Measurements from ENCODE around the gene FAM200A.
"Not testable (repeated sequence)": the region's sequence is repeated elsewhere in the genome, so short reads cannot be mapped to it uniquely, and the experiment has no call there.

FAM200A gene

GRCh38 chr7:99558306-99559174 lies 6.6 kb upstream of the FAM200A start, which contains the start of gene ZNF655:
Gene ZNF655, plus strand, starts transcription at chr7:99558642. Its CDS starts 1,918 bp downstream, at chr7:99560560.
- peak; percentile 79 for DNase-seq

- no peak for DNase-seq
These were observed 6.0 kb upstream of the FAM200A start for GRCh38 chr7:99557940-99558305.

- DNase-seq = no peak
These were observed 5.3 kb upstream of the FAM200A start for GRCh38 chr7:99557196-99557607.

GRCh38 chr7:99554939-99555338 lies 3.0 kb upstream of the FAM200A start:
- no peak for DNase-seq

- no peak for DNase-seq
These were observed 1.1 kb upstream of the FAM200A start for GRCh38 chr7:99553039-99553438.

- DNase-seq = no peak
These were observed 580 bp downstream of the FAM200A start for GRCh38 chr7:99551334-99551733.

- not testable (repeated sequence) for DNase-seq
These were observed 2.4 kb downstream of the FAM200A start for GRCh38 chr7:99549545-99549944.

- not testable (repeated sequence) for DNase-seq
These were observed 6.6 kb downstream of the FAM200A start for GRCh38 chr7:99545308-99545707.

- DNase-seq = no peak
These were observed 8.0 kb downstream of the FAM200A start for GRCh38 chr7:99543916-99544315.

- no peak for DNase-seq
These were observed 8.7 kb downstream of the FAM200A start for GRCh38 chr7:99543081-99543671.

- DNase-seq = no peak
These were observed 10.7 kb downstream of the FAM200A start for GRCh38 chr7:99541212-99541611.

- no peak for DNase-seq
These were observed 11.4 kb downstream of the FAM200A start for GRCh38 chr7:99540542-99540941.

GRCh38 chr7:99539213-99539811 lies 12.6 kb downstream of the FAM200A start:
- no peak for DNase-seq

GRCh38 chr7:99535667-99536066 lies 16.2 kb downstream of the FAM200A start:
- no peak for DNase-seq

GRCh38 chr7:99531354-99531765 lies 20.6 kb downstream of the FAM200A start:
- no peak for DNase-seq

GRCh38 chr7:99525713-99526440 lies 26.0 kb downstream of the FAM200A start:
- DNase-seq = no peak

- DNase-seq = no peak
These were observed 30.5 kb downstream of the FAM200A start for GRCh38 chr7:99521399-99521798.

GRCh38 chr7:99514050-99514449 lies 37.9 kb downstream of the FAM200A start:
- no peak for DNase-seq

GRCh38 chr7:99505324-99505662 lies 46.6 kb downstream of the FAM200A start:
- no peak for DNase-seq

- peak; percentile 83 for DNase-seq
These were observed 47.2 kb downstream of the FAM200A start, which contains the start of gene ZKSCAN5 for GRCh38 chr7:99504603-99505323. Gene ZKSCAN5, plus strand, starts transcription at chr7:99504662. Its CDS starts 1,383 bp downstream, at chr7:99506045.

- DNase-seq = peak; percentile 88
These were observed 47.7 kb downstream of the FAM200A start for GRCh38 chr7:99504281-99504602.

- DNase-seq = not testable (repeated sequence)
These were observed 50.7 kb downstream of the FAM200A start for GRCh38 chr7:99501236-99501635.

- DNase-seq = no peak
These were observed 51.3 kb downstream of the FAM200A start for GRCh38 chr7:99500637-99501009.

All from NCI-H510A (cell line).